Right lobe of liver (tissue), 4 donors: ENCODE results near the gene CC2D1A.

Experiments
- POLR2A ChIP-seq: fragments of 450-650 bp; IDR thresholded peaks from one replicate; pipeline ENCODE4 v1.6.1; 2017; ENCODE audit warnings: antibody characterized with exemption, mild to moderate bottlenecking
- TF ChIP-seq, protein P1 (sequence below), 4 donors: fragments of 200-600 bp in 3 of 4; fragments of 450-650 bp in 1 of 4; IDR thresholded peaks; one replicate each; pipeline versions ENCODE4 v1.5.1 to v1.8.0; 2016 to 2022; ENCODE audit warnings: antibody characterized with exemption in 4 of 4, mild to moderate bottlenecking in 2 of 4
- donor health status: DM: no; HTN: no; CAD: no.
- donor health status: DM: no; HTN: no; CAD: no.
- donor health status: DM: no; HTN: yes; CAD: no.

- TF ChIP-seq, protein P1, sequence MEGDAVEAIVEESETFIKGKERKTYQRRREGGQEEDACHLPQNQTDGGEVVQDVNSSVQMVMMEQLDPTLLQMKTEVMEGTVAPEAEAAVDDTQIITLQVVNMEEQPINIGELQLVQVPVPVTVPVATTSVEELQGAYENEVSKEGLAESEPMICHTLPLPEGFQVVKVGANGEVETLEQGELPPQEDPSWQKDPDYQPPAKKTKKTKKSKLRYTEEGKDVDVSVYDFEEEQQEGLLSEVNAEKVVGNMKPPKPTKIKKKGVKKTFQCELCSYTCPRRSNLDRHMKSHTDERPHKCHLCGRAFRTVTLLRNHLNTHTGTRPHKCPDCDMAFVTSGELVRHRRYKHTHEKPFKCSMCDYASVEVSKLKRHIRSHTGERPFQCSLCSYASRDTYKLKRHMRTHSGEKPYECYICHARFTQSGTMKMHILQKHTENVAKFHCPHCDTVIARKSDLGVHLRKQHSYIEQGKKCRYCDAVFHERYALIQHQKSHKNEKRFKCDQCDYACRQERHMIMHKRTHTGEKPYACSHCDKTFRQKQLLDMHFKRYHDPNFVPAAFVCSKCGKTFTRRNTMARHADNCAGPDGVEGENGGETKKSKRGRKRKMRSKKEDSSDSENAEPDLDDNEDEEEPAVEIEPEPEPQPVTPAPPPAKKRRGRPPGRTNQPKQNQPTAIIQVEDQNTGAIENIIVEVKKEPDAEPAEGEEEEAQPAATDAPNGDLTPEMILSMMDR (IDR thresholded peaks at IDR 0.05), result no peak
- TF ChIP-seq POLR2A, result no peak
These were observed 21.0 kb upstream of the CC2D1A start for GRCh38 chr19:13884726-13885591.
